Body of pancreas (tissue), 4 donors: ENCODE measurements around the gene CCDC80. TPM values are rescaled to one million over a fixed set of nuclear protein-coding genes. Genes with fewer than 3 reads are reported as not detected.

Experiments
- ATAC-seq: fragments of 150-250 bp; one replicate; pipeline ENCODE4 v1.9.1; 2016
- DNase-seq, 4 donors: peaks; one replicate each; pipeline ENCODE4 v3.0.0-alpha.2; 2019
- H3K27ac ChIP-seq, 4 donors: fragments of 200-600 bp; sonication (generic); 1 replicate in 3 of 4; 2 replicates in 1 of 4; pipeline versions ENCODE4 v1.5.1 to v1.6.1; 2016 to 2019; ENCODE audit warnings: mild to moderate bottlenecking in 1 of 4, mixed read lengths in 1 of 4, moderate library complexity in 1 of 4
- H3K27me3 ChIP-seq, 2 donors: fragments of 200-600 bp; sonication (generic); one replicate each; pipeline ENCODE4 v1.6.0; 2016; ENCODE audit warnings: mild to moderate bottlenecking in 1 of 2
- H3K36me3 ChIP-seq, 2 donors: fragments of 200-600 bp; sonication (generic); replicated peaks in 1 of 2; 2 replicates each; pipeline ENCODE4 v1.5.1; 2016; ENCODE audit warnings: low read depth in 2 of 2; ENCODE audit not compliant: insufficient read depth in 1 of 2
- H3K4me1 ChIP-seq: fragments of 200-600 bp; sonication (generic); one replicate; pipeline ENCODE4 v1.6.0; 2016
- H3K4me3 ChIP-seq, 2 donors: fragments of 200-600 bp; sonication (generic); 1 replicate in 1 of 2; 2 replicates in 1 of 2; pipeline ENCODE4 v1.5.1; 2016 to 2019
- H3K9me3 ChIP-seq, 3 donors: fragments of 200-600 bp; sonication (generic); 1 replicate in 2 of 3; 2 replicates in 1 of 3; pipeline ENCODE4 v1.5.1; 2016
- POLR2A ChIP-seq, 3 donors: fragments of 450-650 bp; IDR thresholded peaks; one replicate each; pipeline ENCODE4 v1.6.1; 2016; ENCODE audit warnings: antibody characterized with exemption in 3 of 3, mild to moderate bottlenecking in 2 of 3
- WGBS, 2 donors: methylation state at CpG; one replicate each; pipeline ENCODE4 v1.1.5; 2017; 5-methylcytosine and 5-hydroxymethylcytosine counted together
- intact Hi-C: fragments of 100-400 bp; cut with DNase I; formaldehyde crosslinking; loops from one replicate; pipeline ENCODE4 v1.15.1; 2023
- total RNA-seq, 2 donors: library from RNA; depleted of rRNA; stranded (reverse); fragments of >200 nt; gene quantifications; one replicate each; pipeline ENCODE4 v1.1.0, GENCODE V29; 2016
- TF ChIP-seq, protein P1 (sequence below), 7 experiments: fragments of 450-650 bp in 4 of 7; fragments of 200-600 bp in 3 of 7; sonication (generic) in 3 of 7; IDR thresholded peaks; one replicate each; pipeline ENCODE4 v1.5.1; 2016 to 2019; ENCODE audit warnings: antibody characterized with exemption in 7 of 7

CCDC80 gene
- total RNA-seq, 2 donors from 2014 or later: 17.4 to 25.1 TPM

GRCh38 chr3:112607863-112608262 lies 33.1 kb downstream of the CCDC80 start:
- H3K27ac ChIP-seq: no peak overlapping the region
- DNase-seq: no peak
- H3K27me3 ChIP-seq: no peaks in the 10 kb centered on the region
- TF ChIP-seq POLR2A (IDR thresholded peaks at IDR 0.05): no peak
- TF ChIP-seq, protein P1, sequence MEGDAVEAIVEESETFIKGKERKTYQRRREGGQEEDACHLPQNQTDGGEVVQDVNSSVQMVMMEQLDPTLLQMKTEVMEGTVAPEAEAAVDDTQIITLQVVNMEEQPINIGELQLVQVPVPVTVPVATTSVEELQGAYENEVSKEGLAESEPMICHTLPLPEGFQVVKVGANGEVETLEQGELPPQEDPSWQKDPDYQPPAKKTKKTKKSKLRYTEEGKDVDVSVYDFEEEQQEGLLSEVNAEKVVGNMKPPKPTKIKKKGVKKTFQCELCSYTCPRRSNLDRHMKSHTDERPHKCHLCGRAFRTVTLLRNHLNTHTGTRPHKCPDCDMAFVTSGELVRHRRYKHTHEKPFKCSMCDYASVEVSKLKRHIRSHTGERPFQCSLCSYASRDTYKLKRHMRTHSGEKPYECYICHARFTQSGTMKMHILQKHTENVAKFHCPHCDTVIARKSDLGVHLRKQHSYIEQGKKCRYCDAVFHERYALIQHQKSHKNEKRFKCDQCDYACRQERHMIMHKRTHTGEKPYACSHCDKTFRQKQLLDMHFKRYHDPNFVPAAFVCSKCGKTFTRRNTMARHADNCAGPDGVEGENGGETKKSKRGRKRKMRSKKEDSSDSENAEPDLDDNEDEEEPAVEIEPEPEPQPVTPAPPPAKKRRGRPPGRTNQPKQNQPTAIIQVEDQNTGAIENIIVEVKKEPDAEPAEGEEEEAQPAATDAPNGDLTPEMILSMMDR (IDR thresholded peaks at IDR 0.05): no peak
- H3K4me3 ChIP-seq: no peak overlapping the region
- H3K4me1 ChIP-seq: no peaks in the 10 kb centered on the region
- ATAC-seq: no peak
- no peaks in the 10 kb centered on the region for H3K9me3 ChIP-seq
- intact Hi-C loops: no loop called here
- H3K36me3 ChIP-seq: no peaks in the 10 kb centered on the region

GRCh38 chr3:112606098-112606497 lies 34.8 kb downstream of the CCDC80 start:
- H3K4me1 ChIP-seq: no peaks in the 10 kb centered on the region
- intact Hi-C loops: no loop called here
- no peaks in the 10 kb centered on the region for H3K27me3 ChIP-seq
- H3K4me3 ChIP-seq: no peak overlapping the region
- no peaks in the 10 kb centered on the region for H3K36me3 ChIP-seq
- ATAC-seq: no peak
- H3K27ac ChIP-seq: no peak overlapping the region
- DNase-seq: no peak
- 83 to 94% methylated on average over 2 of the region's 2 CpGs for WGBS, 2 donors
- H3K9me3 ChIP-seq: no peaks in the 10 kb centered on the region
- no peak for TF ChIP-seq POLR2A (IDR thresholded peaks at IDR 0.05)
- TF ChIP-seq, protein P1 (IDR thresholded peaks at IDR 0.05): no peak

DNA sequence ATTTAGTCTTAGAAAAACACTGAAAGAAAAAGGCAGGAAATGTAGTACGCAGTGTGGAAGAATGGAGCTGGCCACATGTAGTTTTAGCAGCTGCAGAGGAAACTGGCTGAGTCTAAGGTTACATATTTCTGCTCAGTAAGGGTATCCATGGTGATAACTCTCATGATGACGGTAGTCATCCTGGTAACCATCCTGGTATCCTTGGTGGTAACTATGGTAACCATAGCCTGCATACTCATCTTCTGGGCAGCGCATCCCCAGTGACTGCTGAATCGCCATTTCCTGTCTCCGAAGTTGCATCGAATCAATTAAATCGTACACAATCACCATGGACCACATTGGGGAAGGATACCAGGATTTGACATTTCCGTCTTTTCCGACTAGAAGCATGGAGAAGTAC lies 35.7 kb downstream of the CCDC80 start:
- H3K27me3 ChIP-seq: no peaks in the 10 kb centered on the region
- no peak overlapping the region for H3K27ac ChIP-seq
- H3K36me3 ChIP-seq: no peaks in the 10 kb centered on the region
- no peak overlapping the region for H3K4me3 ChIP-seq
- no peak for DNase-seq
- no peaks in the 10 kb centered on the region for H3K4me1 ChIP-seq
- intact Hi-C loops: no loop called here
- 65 to 89% methylated on average over 9 of the region's 9 CpGs for WGBS, 2 donors
- TF ChIP-seq POLR2A (IDR thresholded peaks at IDR 0.05): no peak
- TF ChIP-seq, protein P1 (IDR thresholded peaks at IDR 0.05): no peak
- H3K9me3 ChIP-seq: no peaks in the 10 kb centered on the region
- peak; percentile 30 for ATAC-seq

DNA sequence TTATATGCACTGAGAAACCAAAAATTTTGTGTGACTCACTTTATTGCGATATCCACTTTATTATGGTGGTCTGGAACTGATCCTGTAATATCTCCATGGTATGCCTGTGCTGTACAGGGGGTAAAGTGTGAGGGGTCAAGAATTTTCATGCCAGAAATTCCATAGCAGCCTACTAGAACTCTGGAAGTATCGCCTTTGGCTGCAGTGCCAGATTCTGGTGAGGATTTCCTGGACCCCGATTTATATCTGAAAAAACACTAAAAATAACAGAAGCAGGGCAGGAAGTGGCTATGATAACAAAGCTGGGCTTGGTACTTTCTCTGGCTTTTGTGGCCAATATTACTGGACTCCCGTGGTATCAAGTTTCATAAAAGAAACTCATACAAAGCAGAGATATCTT lies 36.4 kb downstream of the CCDC80 start:
- TF ChIP-seq POLR2A (IDR thresholded peaks at IDR 0.05): no peak
- TF ChIP-seq, protein P1 (IDR thresholded peaks at IDR 0.05): no peak
- ATAC-seq (no peak), DNase-seq (no peak)

DNA sequence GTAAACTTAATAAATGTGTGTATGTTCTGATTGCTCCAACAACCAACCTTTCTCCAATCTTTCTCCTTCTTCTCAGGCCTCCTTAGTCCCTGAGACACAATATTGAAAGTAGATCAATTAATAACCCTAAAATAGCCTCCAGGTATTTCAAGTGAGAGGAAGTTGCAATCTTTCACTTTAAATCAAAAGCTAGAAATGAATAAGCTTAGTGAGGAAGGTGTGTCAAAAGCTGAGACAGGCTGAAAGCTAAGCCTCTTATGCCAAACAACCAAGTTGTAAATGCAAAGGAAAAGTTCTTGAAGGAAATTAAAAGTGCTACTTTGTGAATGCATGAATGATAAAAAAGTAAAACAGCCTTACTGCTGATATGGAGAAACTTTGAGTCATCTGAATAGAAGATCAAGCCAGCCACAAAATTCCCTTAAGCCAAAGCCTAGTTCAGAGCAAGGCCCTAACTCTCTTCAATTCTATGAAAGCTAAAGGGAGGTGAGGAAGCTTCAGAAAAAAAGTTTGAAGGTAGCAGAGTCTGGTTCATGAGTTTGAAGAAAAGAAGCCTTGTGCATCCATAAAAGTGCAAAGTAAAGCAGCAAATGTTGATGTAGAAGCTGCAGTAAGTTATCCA lies 38.6 kb downstream of the CCDC80 start:
- ATAC-seq: no peak
- no peak overlapping the region for H3K4me3 ChIP-seq
- no peaks in the 10 kb centered on the region for H3K36me3 ChIP-seq
- no peaks in the 10 kb centered on the region for H3K27me3 ChIP-seq
- no peak overlapping the region for H3K27ac ChIP-seq
- no peak for TF ChIP-seq POLR2A (IDR thresholded peaks at IDR 0.05)
- TF ChIP-seq, protein P1 (IDR thresholded peaks at IDR 0.05): no peak
- intact Hi-C loops: no loop called here
- H3K9me3 ChIP-seq: no peaks in the 10 kb centered on the region
- no peaks in the 10 kb centered on the region for H3K4me1 ChIP-seq
- DNase-seq: no peak

More for the DNA sequence above, 36.4 kb downstream of the CCDC80 start:
- Histone ChIP-seq H3K36me3 (no peaks in the 10 kb centered on the region), H3K9me3 (no peaks in the 10 kb centered on the region), H3K4me3 (no peak overlapping the region), H3K27me3 (no peaks in the 10 kb centered on the region), H3K4me1 (no peaks in the 10 kb centered on the region), H3K27ac (no peak overlapping the region)
- intact Hi-C loops: no loop called here
- 42 to 61% methylated on average over 4 of the region's 4 CpGs for WGBS, 2 donors
